ENCODE results near the gene HMGA1. TPM values are rescaled to one million over a fixed set of nuclear protein-coding genes. Genes with fewer than 3 reads are reported as not detected.
"Not testable (repeated sequence)": the region's sequence is repeated elsewhere in the genome, so short reads cannot be mapped to it uniquely, and the experiment has no call there.

The HMGA1 gene
- total RNA-seq, 6 donors from 2014 or later: 19.9 to 91.5 (median 58.9) TPM

DNA sequence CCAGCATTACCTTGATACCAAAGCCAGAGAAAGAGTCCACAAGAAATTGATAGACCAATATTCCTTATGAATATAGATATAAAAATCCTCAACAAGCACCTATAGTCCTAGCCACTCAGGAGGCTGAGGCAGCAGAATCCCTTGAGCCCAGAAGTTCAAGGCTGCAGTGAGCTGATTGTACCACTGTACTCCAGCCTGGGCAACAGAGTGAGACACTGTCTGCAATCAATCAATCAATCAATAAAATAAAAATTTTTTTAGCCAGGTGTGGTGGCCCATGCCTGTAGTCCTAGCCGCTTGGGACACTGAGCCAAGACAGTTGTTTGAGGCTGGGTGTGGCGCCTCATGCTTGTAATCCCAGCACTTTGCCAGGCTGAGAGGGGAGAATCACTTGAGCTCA lies 31.1 kb downstream of the HMGA1 start:
- TF ChIP-seq POLR2AphosphoS5 (IDR thresholded peaks at IDR 0.05): no peak
- no peak for TF ChIP-seq EP300 (IDR thresholded peaks at IDR 0.05)
- no peak for TF ChIP-seq POLR2A (IDR thresholded peaks at IDR 0.05)
- TF ChIP-seq, protein P1, sequence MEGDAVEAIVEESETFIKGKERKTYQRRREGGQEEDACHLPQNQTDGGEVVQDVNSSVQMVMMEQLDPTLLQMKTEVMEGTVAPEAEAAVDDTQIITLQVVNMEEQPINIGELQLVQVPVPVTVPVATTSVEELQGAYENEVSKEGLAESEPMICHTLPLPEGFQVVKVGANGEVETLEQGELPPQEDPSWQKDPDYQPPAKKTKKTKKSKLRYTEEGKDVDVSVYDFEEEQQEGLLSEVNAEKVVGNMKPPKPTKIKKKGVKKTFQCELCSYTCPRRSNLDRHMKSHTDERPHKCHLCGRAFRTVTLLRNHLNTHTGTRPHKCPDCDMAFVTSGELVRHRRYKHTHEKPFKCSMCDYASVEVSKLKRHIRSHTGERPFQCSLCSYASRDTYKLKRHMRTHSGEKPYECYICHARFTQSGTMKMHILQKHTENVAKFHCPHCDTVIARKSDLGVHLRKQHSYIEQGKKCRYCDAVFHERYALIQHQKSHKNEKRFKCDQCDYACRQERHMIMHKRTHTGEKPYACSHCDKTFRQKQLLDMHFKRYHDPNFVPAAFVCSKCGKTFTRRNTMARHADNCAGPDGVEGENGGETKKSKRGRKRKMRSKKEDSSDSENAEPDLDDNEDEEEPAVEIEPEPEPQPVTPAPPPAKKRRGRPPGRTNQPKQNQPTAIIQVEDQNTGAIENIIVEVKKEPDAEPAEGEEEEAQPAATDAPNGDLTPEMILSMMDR (IDR thresholded peaks at IDR 0.05): no peak
- Histone ChIP-seq H3K27ac (no peak overlapping the region), H3K9me3 (peaks cover 0 to 9% (median 0%) of the 10 kb centered on the region in 4 donors), H3K4me3 (no peak overlapping the region), H3K36me3 (no peaks in the 10 kb centered on the region), H3K27me3 (no peaks in the 10 kb centered on the region), H3K4me1 (peaks cover 7 to 13% (median 10%) of the 10 kb centered on the region in 4 donors)
- DNase-seq (no peak), ATAC-seq (ENCODE audit: low FRiP score in 2 of 2) (no peak)
- 100% methylated on average over 2 of the region's 2 CpGs for WGBS, 2 donors

DNA sequence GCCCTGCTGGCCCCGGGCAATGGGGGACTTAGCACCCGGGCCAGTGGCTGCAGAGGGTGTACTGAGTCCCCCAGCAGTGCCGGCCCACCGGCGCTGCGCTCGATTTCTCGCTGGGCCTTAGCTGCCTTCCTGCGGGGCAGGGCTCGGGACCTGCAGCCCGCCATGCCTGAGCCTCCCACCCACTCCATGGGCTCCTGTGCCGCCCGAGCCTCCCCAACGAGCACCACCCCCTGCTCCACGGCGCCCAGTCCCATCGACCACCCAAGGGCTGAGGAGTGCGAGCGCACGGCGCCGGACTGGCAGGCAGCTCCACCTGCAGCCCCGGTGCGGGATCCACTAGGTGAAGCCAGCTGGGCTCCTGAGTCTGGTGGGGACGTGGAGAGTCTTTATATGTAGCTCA lies 32.5 kb downstream of the HMGA1 start:
- DNase-seq: peak in 1 of 2 donors; percentile 66
- 99% methylated on average over 16 of the region's 25 CpGs; no CpG with 5 or more reads in 1 of the 2 donors for WGBS, 2 donors
- H3K4me3 ChIP-seq; H3K27me3 ChIP-seq; ATAC-seq (ENCODE audit: low FRiP score in 2 of 2); H3K27ac ChIP-seq; H3K9me3 ChIP-seq; H3K36me3 ChIP-seq: not testable (repeated sequence)
- H3K4me1 ChIP-seq: peaks cover 13 to 24% (median 18%) of the 10 kb centered on the region in 4 donors

DNA sequence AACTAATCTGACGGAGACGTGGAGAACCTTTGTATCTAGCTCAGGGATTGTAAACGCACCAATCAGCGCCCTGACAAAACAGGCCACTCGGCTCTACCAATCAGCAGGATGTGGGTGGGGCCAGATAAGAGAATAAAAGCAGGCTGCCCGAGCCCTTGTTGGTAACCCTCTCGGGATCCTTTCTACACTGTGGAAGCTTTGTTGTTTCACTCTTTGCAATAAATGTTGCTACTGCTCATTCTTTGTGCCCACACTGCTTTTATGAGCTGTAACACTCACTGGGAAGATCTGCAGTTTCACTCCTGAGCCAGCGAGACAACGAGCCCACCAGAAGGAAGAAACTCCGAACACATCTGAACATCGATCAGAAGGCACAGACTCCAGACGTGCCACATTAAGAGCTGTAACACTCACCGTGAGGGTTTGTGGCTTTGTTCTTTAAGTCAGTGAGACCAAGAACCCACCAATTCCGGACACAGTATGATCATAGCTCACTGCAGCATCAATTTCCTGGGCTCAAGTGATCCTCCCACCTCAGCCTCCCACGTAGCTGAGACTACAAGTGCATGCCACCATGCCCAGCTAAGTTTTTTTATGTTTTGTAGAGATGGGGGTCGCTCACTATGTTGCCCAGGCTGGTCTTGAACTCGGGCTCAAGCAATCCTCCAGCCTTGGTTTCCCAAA lies 33.1 kb downstream of the HMGA1 start:
- H3K4me1 ChIP-seq: peaks cover 13 to 27% (median 18%) of the 10 kb centered on the region in 4 donors
- H3K36me3 ChIP-seq; H3K27ac ChIP-seq; H3K27me3 ChIP-seq; ATAC-seq (ENCODE audit: low FRiP score in 2 of 2); DNase-seq; H3K9me3 ChIP-seq; H3K4me3 ChIP-seq: not testable (repeated sequence)
- WGBS, 2 donors: 78 to 92% methylated on average over 14 to 17 of the region's 17 CpGs

DNA sequence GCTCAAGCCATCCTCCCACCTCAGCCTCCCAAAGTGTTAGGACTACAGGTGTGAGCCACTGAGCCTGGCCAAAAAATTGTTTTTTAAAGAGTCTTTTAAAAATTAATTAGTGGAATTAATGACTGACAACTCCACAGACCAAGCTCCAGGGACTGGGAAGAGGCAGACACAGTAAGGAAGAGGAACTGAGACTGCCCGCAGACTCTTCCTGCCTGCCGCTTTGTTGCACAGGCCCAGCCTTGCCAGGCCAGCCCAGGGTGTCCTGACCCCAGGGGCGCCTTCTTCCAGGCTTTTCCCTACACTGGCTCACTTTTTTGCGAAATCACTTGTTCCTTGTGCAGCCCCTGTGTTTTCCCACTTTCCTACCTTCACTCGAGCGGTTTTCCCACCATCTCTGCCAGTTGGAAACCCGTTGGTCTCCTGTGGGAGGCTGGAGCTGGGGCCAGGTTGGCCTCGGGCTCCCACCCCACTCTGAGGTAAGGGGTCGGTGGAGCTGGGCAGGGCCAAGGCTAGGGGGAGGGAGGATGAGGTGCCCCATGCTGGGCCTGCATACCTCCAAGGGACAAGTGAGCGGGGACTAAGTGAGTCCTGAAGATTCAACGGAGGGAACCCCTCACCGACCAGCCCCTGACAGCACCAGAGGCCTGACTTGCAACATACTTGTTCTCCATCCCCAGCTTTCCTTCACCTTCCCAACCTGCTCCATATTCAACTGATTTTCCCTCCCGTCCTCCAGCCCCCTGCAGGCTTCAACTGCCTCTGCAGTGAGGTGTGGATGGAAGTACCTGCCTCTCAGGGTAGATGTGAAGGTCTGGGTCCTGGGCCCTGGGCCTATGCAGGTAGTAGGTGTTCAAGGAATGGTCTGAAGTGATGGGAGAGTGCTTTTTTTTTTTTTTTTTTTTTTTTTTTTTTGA lies 35.6 kb downstream of the HMGA1 start:
- H3K9me3 ChIP-seq: no peaks in the 10 kb centered on the region
- H3K4me1 ChIP-seq: peaks cover 13 to 27% (median 18%) of the 10 kb centered on the region in 4 donors
- TF ChIP-seq, protein P1 (IDR thresholded peaks at IDR 0.05): peak in 1 of 6 experiments; percentile 18
- TF ChIP-seq POLR2A (IDR thresholded peaks at IDR 0.05): no peak
- H3K27me3 ChIP-seq: no peaks in the 10 kb centered on the region
- H3K36me3 ChIP-seq: no peaks in the 10 kb centered on the region
- peak overlapping the region in 3 of 4 donors; percentile 58 to 71 (median 71) for H3K27ac ChIP-seq
- DNase-seq (peak in 1 of 2 donors; percentile 68), ATAC-seq (ENCODE audit: low FRiP score in 2 of 2) (peak; percentile 75 to 82)
- H3K4me3 ChIP-seq: no peak overlapping the region
- 81% methylated on average over 13 of the region's 13 CpGs for WGBS, 2 donors

DNA sequence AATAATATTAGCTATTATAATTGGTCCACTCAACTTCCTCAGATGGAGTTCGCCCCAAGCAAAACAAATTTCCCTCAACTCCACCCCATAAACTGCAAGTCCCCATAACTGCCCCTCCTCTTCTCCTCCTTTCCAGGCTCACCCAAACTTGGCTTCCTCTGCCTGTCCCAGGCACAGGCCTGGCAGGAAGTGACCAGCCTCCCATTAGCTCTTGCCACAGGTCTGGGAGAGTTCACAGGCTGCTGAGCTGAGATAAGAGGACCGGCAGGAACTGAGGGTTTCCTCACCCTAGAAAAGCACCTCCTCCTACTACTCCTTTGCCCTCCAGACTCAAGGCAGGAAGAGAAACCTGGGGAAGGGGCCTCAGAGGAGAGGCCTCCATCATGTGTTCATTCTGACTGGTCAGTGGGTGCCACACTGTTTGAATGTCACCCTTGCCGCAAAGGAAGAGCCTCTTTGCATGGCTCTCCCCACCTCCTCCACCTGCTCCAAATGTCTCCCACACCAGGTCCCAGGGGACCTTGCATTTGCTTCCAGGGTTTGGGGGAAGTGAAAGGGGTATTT lies 36.7 kb downstream of the HMGA1 start:
- Histone ChIP-seq H3K4me3 (no peak overlapping the region), H3K4me1 (peaks cover 13 to 27% (median 18%) of the 10 kb centered on the region in 4 donors), H3K36me3 (peaks cover 0 to 1% (median 0%) of the 10 kb centered on the region in 4 donors), H3K9me3 (no peaks in the 10 kb centered on the region), H3K27me3 (no peaks in the 10 kb centered on the region), H3K27ac (peak overlapping the region in 3 of 4 donors; percentile 50 to 71 (median 71))
- peak; percentile 74 to 83 for ATAC-seq (ENCODE audit: low FRiP score in 2 of 2)
- peak in 1 of 2 donors; percentile 68 for TF ChIP-seq POLR2AphosphoS5 (IDR thresholded peaks at IDR 0.05)
- TF ChIP-seq POLR2A (IDR thresholded peaks at IDR 0.05): no peak
- peak in 2 of 4 donors; percentile 31 to 52 for TF ChIP-seq EP300 (IDR thresholded peaks at IDR 0.05)
- peak in 1 of 2 donors; percentile 70 for DNase-seq
- WGBS, 2 donors: 38 to 51% methylated on average over 2 to 3 of the region's 3 CpGs

DNA sequence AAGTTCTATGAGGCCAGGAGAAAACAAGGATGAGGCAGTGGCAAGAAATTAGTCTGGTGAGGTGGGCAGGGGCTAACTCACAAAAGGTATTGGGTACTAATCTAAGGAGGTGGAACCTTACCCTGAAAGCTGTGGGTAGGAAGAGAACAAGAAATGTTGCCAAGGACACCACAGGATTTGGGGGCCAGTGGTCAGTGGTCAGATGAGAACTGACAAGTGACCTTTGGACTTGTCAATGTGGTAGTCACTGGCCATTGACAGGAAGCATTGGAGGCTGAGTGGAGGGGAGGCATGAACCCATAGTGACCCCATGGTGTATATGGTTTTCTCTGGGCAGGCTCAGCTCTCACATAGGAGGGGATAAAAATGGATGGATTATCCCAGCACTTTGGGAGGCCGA lies 37.5 kb downstream of the HMGA1 start:
- Histone ChIP-seq H3K9me3 (no peaks in the 10 kb centered on the region), H3K27me3 (no peaks in the 10 kb centered on the region), H3K4me1 (peaks cover 13 to 27% (median 18%) of the 10 kb centered on the region in 4 donors), H3K4me3 (no peak overlapping the region), H3K36me3 (peaks cover 0 to 5% (median under 1%) of the 10 kb centered on the region in 4 donors), H3K27ac (peak overlapping the region in 3 of 4 donors; percentile 50 to 71 (median 71))
- TF ChIP-seq, protein P1 (IDR thresholded peaks at IDR 0.05): no peak
- TF ChIP-seq EP300 (IDR thresholded peaks at IDR 0.05): no peak
- no peak for TF ChIP-seq POLR2A (IDR thresholded peaks at IDR 0.05)
- TF ChIP-seq POLR2AphosphoS5 (IDR thresholded peaks at IDR 0.05): no peak
- no peak for DNase-seq
- no peak for ATAC-seq (ENCODE audit: low FRiP score in 2 of 2)
- 92 to 94% methylated on average over 1 of the region's 1 CpG for WGBS, 2 donors

Measured in upper lobe of left lung (tissue), 6 donors.